T-helper 22 cell (primary cell): Measurements from ENCODE around the gene SMPD1.
"Not testable (repeated sequence)": the region's sequence is repeated elsewhere in the genome, so short reads cannot be mapped to it uniquely, and the experiment has no call there.

ENCODE experiments used
- DNase-seq: peaks from one replicate; pipeline ENCODE4 v3.0.0-alpha.2; 2020; ENCODE audit warnings: low read depth

SMPD1 gene

DNA sequence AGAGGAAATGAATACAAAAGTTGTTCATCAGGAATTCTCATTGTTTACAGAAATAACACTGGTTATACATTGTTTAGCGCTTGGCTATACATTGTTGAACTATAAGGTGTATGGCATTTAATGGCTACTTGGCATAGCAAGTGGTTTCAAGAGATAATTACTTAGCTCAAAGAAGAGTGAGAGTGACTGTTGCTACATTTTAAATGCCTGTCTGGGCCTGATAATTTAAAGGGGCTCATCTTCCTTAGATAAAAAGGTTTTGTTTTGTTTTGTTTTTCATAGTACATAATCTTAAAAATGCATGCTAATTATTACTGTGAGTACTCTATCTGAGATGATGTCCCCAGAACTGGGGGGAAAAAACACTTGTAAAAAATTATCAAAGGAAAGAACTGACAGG, 1.5 kb upstream of the SMPD1 start:
- DNase-seq, result no peak

DNA sequence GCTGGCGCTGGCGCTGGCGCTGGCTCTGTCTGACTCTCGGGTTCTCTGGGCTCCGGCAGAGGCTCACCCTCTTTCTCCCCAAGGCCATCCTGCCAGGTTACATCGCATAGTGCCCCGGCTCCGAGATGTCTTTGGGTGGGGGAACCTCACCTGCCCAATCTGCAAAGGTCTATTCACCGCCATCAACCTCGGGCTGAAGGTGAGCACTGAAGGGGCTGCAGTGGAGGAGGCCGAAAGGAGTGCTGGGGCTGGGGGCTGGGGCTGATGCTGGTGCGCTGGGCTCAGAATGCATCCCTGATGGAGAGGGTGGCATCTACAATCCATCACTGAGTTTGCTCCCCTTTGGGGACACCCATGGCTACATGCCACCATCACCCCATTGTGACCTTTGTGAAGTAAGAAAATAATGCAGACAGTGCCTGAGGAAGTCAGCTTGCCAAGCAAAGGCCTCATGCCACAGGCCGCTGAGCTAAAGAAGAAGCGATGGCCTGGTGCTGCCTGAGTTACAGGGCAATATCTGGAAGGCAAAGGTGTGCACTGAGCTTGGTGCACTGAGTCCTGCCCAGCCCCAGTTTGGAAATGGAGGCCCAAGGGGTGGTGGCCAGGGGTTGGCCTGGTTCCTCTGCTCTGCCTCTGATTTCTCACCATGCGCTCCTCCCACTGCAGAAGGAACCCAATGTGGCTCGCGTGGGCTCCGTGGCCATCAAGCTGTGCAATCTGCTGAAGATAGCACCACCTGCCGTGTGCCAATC, 620 bp downstream of the SMPD1 start:
- DNase-seq, result no peak

GRCh38 chr11:6391537-6392134, 1.4 kb downstream of the SMPD1 start:
- DNase-seq, result no peak

DNA sequence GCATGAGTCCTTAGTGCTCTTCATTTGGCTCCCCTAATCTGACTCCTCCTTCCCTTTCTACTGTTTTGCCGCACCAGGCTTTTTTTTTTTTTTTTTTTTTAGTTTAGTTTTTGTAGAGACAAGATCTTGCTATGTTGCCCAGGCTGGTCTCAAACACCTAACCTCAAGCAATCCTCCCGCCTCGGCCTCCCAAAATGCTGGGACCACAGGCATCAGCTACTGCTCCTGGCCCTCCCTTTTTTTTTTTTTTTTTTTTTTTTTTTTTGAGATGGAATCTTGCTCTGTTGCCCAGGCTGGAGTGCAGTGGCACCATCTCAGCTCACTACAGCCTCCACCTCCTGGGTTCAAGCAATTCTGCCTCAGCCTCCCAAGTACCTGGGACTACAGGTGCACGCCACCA, 2.0 kb downstream of the SMPD1 start:
- DNase-seq, result not testable (repeated sequence)

DNA sequence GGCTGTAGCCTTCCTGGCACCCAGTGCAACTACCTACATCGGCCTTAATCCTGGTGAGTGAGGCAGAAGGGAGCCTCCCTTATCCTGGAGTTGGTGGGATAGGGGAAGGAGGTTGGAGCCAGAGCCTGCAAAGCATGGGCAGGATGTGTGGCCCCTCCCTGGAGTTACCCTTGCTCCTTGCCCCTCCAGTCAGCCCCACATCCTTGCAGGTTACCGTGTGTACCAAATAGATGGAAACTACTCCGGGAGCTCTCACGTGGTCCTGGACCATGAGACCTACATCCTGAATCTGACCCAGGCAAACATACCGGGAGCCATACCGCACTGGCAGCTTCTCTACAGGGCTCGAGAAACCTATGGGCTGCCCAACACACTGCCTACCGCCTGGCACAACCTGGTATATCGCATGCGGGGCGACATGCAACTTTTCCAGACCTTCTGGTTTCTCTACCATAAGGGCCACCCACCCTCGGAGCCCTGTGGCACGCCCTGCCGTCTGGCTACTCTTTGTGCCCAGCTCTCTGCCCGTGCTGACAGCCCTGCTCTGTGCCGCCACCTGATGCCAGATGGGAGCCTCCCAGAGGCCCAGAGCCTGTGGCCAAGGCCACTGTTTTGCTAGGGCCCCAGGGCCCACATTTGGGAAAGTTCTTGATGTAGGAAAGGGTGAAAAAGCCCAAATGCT, 3.9 kb downstream of the SMPD1 start:
- no peak for DNase-seq

- no peak for DNase-seq
Observed at GRCh38 chr11:6395470-6396060, 5.3 kb downstream of the SMPD1 start.

- DNase-seq, result no peak
Observed at GRCh38 chr11:6397156-6397555, 6.9 kb downstream of the SMPD1 start.

- DNase-seq, result no peak
Observed at GRCh38 chr11:6397636-6398035, 7.4 kb downstream of the SMPD1 start.

GRCh38 chr11:6400431-6401345, 10.4 kb downstream of the SMPD1 start:
- no peak for DNase-seq

- DNase-seq, result no peak
Observed at GRCh38 chr11:6401464-6401863, 11.2 kb downstream of the SMPD1 start.

GRCh38 chr11:6402061-6402470, 11.8 kb downstream of the SMPD1 start:
- DNase-seq, result no peak

DNA sequence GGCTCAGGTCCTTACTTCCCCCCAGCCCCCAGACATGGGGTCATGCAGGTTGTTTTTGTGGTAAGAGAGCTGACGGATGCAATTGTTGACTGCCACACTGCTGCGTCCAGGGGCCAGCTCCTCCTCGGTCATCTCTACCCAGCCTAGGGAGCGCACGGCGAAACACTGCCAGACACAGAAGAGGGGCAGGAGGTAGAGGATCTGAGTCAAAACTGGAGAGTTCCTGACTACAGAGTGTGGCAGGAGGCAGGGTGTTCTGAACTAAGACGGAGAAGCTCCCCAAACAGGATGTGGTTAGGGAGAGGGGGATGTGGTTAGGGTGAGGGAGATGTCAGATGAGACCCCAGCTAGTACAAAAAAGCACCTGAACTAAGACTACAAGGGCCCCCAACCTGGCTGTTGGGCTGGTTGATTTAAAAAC, 12.3 kb downstream of the SMPD1 start:
- peak; percentile 78 for DNase-seq

DNA sequence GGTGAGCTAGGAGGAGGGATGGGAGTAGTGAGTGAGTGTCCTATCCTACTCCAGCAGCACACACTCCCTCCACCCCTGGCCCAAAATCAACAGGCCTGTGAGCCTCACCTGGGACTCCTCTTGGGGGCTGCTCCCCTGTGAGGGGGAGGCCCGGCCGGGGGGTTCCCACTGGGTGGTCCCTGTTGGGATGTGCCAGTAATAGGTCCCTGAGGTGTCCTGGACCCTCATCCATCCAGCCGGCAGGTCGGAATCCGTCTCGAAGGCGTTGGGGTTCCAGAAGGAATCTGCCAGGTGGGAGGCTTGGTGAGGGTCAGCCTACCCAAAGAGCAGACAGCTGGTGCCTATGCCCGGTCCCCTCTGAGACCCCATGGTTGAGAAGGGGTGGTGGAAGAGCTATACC, 13.3 kb downstream of the SMPD1 start:
- DNase-seq, result no peak

- DNase-seq, result peak; percentile 13
Observed at GRCh38 chr11:6404342-6405051, 14.2 kb downstream of the SMPD1 start.

- DNase-seq, result no peak
Observed at GRCh38 chr11:6405052-6405667, 14.9 kb downstream of the SMPD1 start.

DNA sequence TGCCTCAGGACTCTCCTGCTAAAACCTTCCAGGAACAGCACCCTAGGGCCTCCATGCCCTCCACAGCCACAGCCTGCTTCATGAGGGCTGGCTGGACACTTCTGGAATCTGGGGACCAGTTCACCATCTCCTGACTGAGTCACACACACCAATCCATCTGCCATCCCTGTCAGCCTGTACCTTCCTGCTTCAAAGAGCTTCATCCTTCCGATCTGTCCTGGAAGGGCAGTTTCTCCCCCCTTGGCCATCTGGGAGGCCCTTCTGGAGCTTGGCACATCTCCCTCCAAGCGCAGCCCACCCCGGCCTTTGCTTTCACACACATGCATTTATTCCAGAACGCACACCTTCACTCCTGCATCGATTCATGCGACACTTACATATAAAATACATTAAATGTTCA, 15.6 kb downstream of the SMPD1 start:
- DNase-seq, result no peak

- DNase-seq, result no peak
Observed at GRCh38 chr11:6406370-6406769, 16.1 kb downstream of the SMPD1 start.

GRCh38 chr11:6410695-6411430, 20.6 kb downstream of the SMPD1 start:
- DNase-seq, result no peak

DNA sequence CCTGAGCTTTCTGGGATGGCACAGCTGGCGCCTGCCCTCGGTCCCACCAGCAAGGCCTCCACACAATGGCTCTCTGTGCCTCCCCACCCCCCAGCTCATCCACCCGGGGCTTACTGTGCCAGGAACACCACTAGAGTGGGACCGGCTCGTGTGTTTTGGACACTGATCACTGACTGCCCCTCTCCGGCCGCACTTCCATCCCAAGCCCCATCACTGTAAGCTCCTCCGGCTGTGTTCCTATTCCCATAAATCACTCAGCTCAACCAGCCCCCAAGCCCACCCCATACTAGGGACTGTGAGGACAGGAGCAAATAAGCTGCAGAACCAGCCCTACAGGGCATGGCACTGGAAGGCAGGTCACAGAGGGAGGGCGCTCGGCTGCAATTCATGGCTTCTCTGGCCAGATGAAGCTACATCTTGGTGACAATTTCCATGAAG, 21.3 kb downstream of the SMPD1 start:
- DNase-seq, result no peak

DNA sequence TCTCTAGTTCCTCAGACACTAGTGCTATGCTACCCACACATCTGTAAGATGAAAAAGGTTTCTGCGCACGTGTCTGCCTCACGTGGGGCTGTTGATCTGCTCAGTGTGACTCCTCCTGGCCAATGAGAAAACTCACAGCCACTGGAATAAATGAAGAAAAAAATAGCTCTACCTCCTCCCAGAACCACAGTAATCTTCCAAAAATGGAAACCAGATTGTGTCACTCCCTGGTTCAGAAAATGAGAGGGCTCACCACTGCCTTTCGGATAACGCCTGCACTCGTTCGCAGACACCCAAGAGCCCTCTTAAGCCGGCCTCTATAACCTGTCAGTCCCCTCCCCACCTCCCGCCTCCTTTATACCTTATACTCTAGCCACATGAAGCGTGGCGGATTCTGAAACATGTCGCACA, 23.5 kb downstream of the SMPD1 start:
- peak; percentile 27 for DNase-seq
